ENCODE data around the gene MGST3.
"Not testable (repeated sequence)": the region's sequence is repeated elsewhere in the genome, so short reads cannot be mapped to it uniquely, and the experiment has no call there.

Gene MGST3

GRCh38 chr1:165630629-165631341 lies at the start of gene MGST3:
MGST3 (plus strand) TSS chr1:165631234; CDS start chr1:165649848, 18,614 bp downstream.
- DNase-seq (ENCODE audit: low read depth in 2 of 2, low spot score in 1 of 2): peak; percentile 81 to 86

- DNase-seq (ENCODE audit: low read depth in 2 of 2, low spot score in 1 of 2): no peak
These were observed 49.1 kb upstream of the MGST3 start for GRCh38 chr1:165581926-165582325.

- no peak for DNase-seq (ENCODE audit: low read depth in 2 of 2, low spot score in 1 of 2)
These were observed 44.6 kb upstream of the MGST3 start for GRCh38 chr1:165586398-165586797.

GRCh38 chr1:165591391-165591790 lies 39.6 kb upstream of the MGST3 start:
- not testable (repeated sequence) for DNase-seq (ENCODE audit: low read depth in 2 of 2, low spot score in 1 of 2)

- DNase-seq (ENCODE audit: low read depth in 2 of 2, low spot score in 1 of 2): peak; percentile 57 to 66
These were observed 37.9 kb upstream of the MGST3 start for GRCh38 chr1:165592945-165593823.

- DNase-seq (ENCODE audit: low read depth in 2 of 2, low spot score in 1 of 2): no peak
These were observed 35.6 kb upstream of the MGST3 start for GRCh38 chr1:165595246-165595938.

GRCh38 chr1:165597883-165598675 lies 33.0 kb upstream of the MGST3 start:
- DNase-seq (ENCODE audit: low read depth in 2 of 2, low spot score in 1 of 2): peak; percentile 75 to 81

GRCh38 chr1:165598676-165599059 lies 32.4 kb upstream of the MGST3 start:
- DNase-seq (ENCODE audit: low read depth in 2 of 2, low spot score in 1 of 2): no peak

- no peak for DNase-seq (ENCODE audit: low read depth in 2 of 2, low spot score in 1 of 2)
These were observed 30.2 kb upstream of the MGST3 start for GRCh38 chr1:165600793-165601192.

- DNase-seq (ENCODE audit: low read depth in 2 of 2, low spot score in 1 of 2): no peak
These were observed 27.2 kb upstream of the MGST3 start for GRCh38 chr1:165603810-165604209.

GRCh38 chr1:165605246-165605645 lies 25.8 kb upstream of the MGST3 start:
- no peak for DNase-seq (ENCODE audit: low read depth in 2 of 2, low spot score in 1 of 2)

- not testable (repeated sequence) for DNase-seq (ENCODE audit: low read depth in 2 of 2, low spot score in 1 of 2)
These were observed 24.4 kb upstream of the MGST3 start for GRCh38 chr1:165606676-165607075.

- no peak for DNase-seq (ENCODE audit: low read depth in 2 of 2, low spot score in 1 of 2)
These were observed 20.2 kb upstream of the MGST3 start for GRCh38 chr1:165610866-165611265.

- DNase-seq (ENCODE audit: low read depth in 2 of 2, low spot score in 1 of 2): no peak
These were observed 19.0 kb upstream of the MGST3 start for GRCh38 chr1:165612062-165612461.

GRCh38 chr1:165616054-165616612 lies 14.9 kb upstream of the MGST3 start:
- DNase-seq (ENCODE audit: low read depth in 2 of 2, low spot score in 1 of 2): no peak

GRCh38 chr1:165616987-165617546 lies 14.0 kb upstream of the MGST3 start:
- no peak for DNase-seq (ENCODE audit: low read depth in 2 of 2, low spot score in 1 of 2)

GRCh38 chr1:165619647-165620151 lies 11.3 kb upstream of the MGST3 start:
- no peak for DNase-seq (ENCODE audit: low read depth in 2 of 2, low spot score in 1 of 2)

GRCh38 chr1:165623624-165624023 lies 7.4 kb upstream of the MGST3 start:
- DNase-seq (ENCODE audit: low read depth in 2 of 2, low spot score in 1 of 2): no peak

GRCh38 chr1:165624441-165624840 lies 6.6 kb upstream of the MGST3 start:
- no peak for DNase-seq (ENCODE audit: low read depth in 2 of 2, low spot score in 1 of 2)
